GM10847 (cell line): ENCODE results near the gene TNC.

Experiments
- POLR2A ChIP-seq: IDR thresholded peaks from 2 replicates; pipeline ENCODE4 v1.6.1; 2011; ENCODE audit not compliant: insufficient read length; ENCODE audit errors: extremely low read depth

TNC gene

GRCh38 chr9:115058175-115058574 lies 59.8 kb downstream of the TNC start:
- TF ChIP-seq POLR2A: no peak

GRCh38 chr9:115057559-115057958 lies 60.4 kb downstream of the TNC start:
- no peak for TF ChIP-seq POLR2A

GRCh38 chr9:115050002-115050490 lies 67.9 kb downstream of the TNC start:
- TF ChIP-seq POLR2A: no peak

GRCh38 chr9:115046824-115047223 lies 71.1 kb downstream of the TNC start:
- no peak for TF ChIP-seq POLR2A

- no peak for TF ChIP-seq POLR2A
These were observed 71.8 kb downstream of the TNC start for GRCh38 chr9:115046199-115046598.

- TF ChIP-seq POLR2A: no peak
These were observed 74.3 kb downstream of the TNC start for GRCh38 chr9:115043632-115044031.

- TF ChIP-seq POLR2A: no peak
These were observed 75.0 kb downstream of the TNC start for GRCh38 chr9:115042781-115043509.

- TF ChIP-seq POLR2A: no peak
These were observed 78.3 kb downstream of the TNC start for GRCh38 chr9:115039516-115040120.

- no peak for TF ChIP-seq POLR2A
These were observed 79.8 kb downstream of the TNC start for GRCh38 chr9:115038178-115038577.

GRCh38 chr9:115036691-115037090 lies 81.3 kb downstream of the TNC start:
- TF ChIP-seq POLR2A: no peak

GRCh38 chr9:115035841-115036612 lies 81.9 kb downstream of the TNC start:
- no peak for TF ChIP-seq POLR2A

- no peak for TF ChIP-seq POLR2A
These were observed 83.2 kb downstream of the TNC start for GRCh38 chr9:115034801-115035200.

- TF ChIP-seq POLR2A: no peak
These were observed 84.2 kb downstream of the TNC start for GRCh38 chr9:115033800-115034199.

GRCh38 chr9:115032296-115032695 lies 85.7 kb downstream of the TNC start:
- TF ChIP-seq POLR2A: no peak

GRCh38 chr9:115030006-115030405 lies 88.0 kb downstream of the TNC start:
- no peak for TF ChIP-seq POLR2A

GRCh38 chr9:115025721-115026120 lies 92.2 kb downstream of the TNC start:
- no peak for TF ChIP-seq POLR2A

GRCh38 chr9:115024925-115025535 lies 92.9 kb downstream of the TNC start:
- no peak for TF ChIP-seq POLR2A
